ENCODE results near the gene APOA4.

APOA4 gene

DNA sequence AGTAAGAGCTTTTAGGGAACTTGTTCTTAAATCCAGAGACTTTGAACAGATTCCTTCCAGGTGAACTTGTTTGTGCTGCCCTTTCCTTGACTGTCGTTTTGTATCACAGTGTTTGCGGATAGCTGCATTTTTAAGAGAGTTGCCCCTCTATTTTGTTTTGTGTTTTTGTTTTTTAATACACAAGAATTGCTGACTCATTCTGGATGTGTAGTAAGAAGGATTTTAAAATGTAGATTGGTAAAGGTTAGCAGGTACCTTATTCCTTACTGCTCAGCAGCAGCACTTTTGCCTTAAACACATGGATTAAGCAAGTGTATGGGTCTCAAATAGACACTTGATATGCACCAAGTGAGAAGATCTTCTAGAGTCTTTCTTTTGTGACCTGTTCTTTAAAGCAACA lies 22.5 kb downstream of the APOA4 start:
- TF ChIP-seq, protein P1, sequence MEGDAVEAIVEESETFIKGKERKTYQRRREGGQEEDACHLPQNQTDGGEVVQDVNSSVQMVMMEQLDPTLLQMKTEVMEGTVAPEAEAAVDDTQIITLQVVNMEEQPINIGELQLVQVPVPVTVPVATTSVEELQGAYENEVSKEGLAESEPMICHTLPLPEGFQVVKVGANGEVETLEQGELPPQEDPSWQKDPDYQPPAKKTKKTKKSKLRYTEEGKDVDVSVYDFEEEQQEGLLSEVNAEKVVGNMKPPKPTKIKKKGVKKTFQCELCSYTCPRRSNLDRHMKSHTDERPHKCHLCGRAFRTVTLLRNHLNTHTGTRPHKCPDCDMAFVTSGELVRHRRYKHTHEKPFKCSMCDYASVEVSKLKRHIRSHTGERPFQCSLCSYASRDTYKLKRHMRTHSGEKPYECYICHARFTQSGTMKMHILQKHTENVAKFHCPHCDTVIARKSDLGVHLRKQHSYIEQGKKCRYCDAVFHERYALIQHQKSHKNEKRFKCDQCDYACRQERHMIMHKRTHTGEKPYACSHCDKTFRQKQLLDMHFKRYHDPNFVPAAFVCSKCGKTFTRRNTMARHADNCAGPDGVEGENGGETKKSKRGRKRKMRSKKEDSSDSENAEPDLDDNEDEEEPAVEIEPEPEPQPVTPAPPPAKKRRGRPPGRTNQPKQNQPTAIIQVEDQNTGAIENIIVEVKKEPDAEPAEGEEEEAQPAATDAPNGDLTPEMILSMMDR (conservative IDR thresholded peaks at IDR 0.05; ENCODE audit: low read depth), result no peak
- ChIA-PET CTCF (interaction anchor here (0.5 kb wide), 1 partner anchor 12 kb away, joined by 3 read pairs; no protein-coding TSS in a partner anchor), POLR2A (ENCODE audit: low non-redundant PET) (no interaction called here)
- no peak overlapping the region for H3K27ac ChIP-seq
- DNase-seq (ENCODE audit: low spot score), result no peak

DNA sequence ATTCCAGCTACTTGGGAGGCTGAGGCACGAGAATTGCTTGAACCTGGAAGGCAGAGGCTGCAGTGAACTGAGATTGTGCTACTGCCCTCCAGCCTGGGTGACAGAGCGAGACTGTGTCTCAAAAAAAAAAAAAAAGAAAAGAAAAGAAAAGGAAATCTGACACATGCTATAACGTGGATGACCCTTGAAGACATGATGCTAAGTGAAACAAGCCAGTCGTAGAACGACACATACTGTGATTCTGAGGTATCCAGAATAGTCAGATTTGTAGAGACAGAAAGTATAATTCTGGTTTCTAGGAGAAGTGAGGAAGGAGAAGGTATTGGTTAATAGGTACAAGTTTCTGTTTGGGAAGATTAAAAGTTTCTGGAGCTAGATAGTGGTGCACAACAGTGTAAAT lies 24.7 kb downstream of the APOA4 start:
- TF ChIP-seq, protein P1 (conservative IDR thresholded peaks at IDR 0.05; ENCODE audit: low read depth), result no peak
- H3K27ac ChIP-seq, result no peak overlapping the region
- ChIA-PET POLR2A (ENCODE audit: low non-redundant PET) (no interaction called here), CTCF (no interaction called here)
- no peak for DNase-seq (ENCODE audit: low spot score)

DNA sequence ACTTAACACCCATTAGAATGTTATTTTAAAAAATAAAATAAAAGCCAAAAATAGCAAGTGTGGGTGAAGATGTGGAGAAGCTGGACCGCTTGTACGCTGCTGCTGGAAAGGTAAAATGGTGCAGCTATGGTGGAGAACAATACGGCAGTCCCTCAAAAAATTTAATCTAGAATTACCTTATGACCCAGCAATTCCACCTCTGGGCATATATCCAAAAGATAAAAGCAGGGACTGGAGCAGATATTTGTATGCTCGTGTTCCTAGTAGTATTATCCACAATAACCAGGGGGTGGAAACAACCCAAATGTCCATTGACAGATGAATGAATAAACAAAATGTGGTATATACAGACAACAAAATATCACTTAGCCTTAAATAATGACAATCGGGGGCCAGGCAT lies 25.3 kb downstream of the APOA4 start:
- no peak overlapping the region for H3K27ac ChIP-seq
- ChIA-PET POLR2A (ENCODE audit: low non-redundant PET) (no interaction called here), CTCF (no interaction called here)
- no peak for DNase-seq (ENCODE audit: low spot score)
- TF ChIP-seq, protein P1 (conservative IDR thresholded peaks at IDR 0.05; ENCODE audit: low read depth), result no peak

DNA sequence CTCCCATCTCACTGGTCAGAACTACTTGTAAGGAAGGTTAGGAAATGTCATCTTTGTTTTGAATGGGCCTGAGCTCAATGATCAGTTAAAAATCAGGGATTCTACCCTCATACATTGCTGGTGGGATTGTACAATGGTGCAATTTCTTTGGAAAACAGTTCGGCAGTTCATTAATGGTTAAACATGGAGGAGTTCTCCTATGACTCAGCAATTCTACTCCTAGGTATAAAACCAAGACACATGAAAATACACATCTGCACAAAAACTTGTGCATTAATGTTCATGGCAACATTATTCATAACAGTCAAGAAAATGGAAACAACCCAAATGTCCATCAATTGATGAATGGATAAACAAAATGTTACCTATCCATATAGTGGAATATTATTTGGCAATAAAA lies 26.6 kb downstream of the APOA4 start:
- H3K27ac ChIP-seq, result no peak overlapping the region
- TF ChIP-seq, protein P1 (conservative IDR thresholded peaks at IDR 0.05; ENCODE audit: low read depth), result no peak
- CTCF ChIA-PET, result interaction anchor here (0.6 kb wide), 1 partner anchor 313 kb away, joined by 3 read pairs; no protein-coding TSS in a partner anchor
- no peak for DNase-seq (ENCODE audit: low spot score)
- POLR2A ChIA-PET (ENCODE audit: low non-redundant PET), result no interaction called here

DNA sequence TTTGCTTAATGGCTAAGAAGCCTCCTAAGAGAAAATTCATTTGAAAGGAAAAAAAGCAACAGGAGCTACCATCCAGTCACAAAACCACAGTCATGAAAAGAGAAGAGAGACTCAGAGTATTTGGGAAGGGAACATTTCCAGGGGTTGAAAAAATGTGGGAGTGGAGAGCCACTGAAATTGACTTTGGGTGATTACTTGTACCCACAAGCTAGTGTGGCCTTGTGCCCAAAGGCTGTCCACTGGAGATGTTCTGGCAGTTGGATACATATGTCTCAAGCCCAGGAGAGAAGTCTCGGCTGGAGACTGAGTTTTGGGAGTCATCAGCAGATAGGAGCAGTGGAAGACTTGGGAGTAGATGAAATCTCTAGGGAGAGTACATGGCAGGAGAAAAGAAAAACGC lies 28.3 kb downstream of the APOA4 start:
- TF ChIP-seq, protein P1 (conservative IDR thresholded peaks at IDR 0.05; ENCODE audit: low read depth), result no peak
- CTCF ChIA-PET, result interaction anchor here (0.6 kb wide), 1 partner anchor 333 kb away, joined by 6 read pairs; no protein-coding TSS in a partner anchor
- DNase-seq (ENCODE audit: low spot score), result no peak
- POLR2A ChIA-PET (ENCODE audit: low non-redundant PET), result no interaction called here
- no peak overlapping the region for H3K27ac ChIP-seq

DNA sequence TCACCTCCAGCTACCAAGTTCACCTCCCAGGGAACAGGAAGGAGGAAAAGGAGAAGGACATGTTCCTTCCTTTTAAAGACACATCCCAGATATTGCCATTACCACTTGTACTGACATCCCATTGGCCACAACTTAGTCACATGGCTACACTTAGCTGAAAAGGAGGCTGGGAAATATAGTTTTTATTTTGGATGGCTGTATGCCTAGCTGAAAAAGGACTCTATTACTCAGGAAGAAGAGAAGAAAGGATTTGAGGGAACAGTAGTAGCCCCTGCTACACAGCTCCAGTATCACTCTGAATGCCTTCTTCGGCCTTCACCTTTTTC lies 29.4 kb downstream of the APOA4 start:
- ChIA-PET POLR2A (ENCODE audit: low non-redundant PET) (no interaction called here), CTCF (interaction anchor here (0.6 to 0.8 kb wide), 4 partner anchors 36 to 821 kb away, joined by 3 read pairs; partner anchors contain the start of gene APOC3)
- TF ChIP-seq, protein P1 (conservative IDR thresholded peaks at IDR 0.05; ENCODE audit: low read depth), result no peak
- no peak overlapping the region for H3K27ac ChIP-seq
- DNase-seq (ENCODE audit: low spot score), result no peak
